Measurements from ENCODE around the gene ITGA1. TPM values are rescaled to one million over a fixed set of nuclear protein-coding genes. Genes with fewer than 3 reads are reported as not detected.

The ITGA1 gene
- polyA plus RNA-seq, 3 donors, result 0.33 to 0.89 (median 0.79) TPM

DNA sequence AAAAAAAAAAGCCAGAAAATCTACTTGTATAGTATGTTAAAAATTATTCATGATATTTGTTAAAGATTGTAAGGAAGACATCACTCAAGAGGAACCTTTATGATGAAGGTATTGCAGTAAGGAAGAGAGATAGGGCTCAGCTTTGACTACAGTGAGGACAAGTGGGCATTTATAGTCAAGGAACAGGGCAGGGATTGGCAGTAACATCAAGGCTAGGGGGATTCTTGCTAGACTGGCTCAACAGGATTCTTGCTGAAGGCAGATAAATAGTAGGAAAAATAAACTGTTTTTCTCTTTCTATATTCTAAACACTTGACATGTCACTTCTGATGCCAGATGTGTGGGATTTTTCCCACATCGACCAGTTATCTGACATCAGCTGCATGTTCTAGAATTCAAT is 96.7 kb downstream of the ITGA1 start:
- H3K4me1 ChIP-seq (ENCODE audit: control insufficient read depth in 1 of 2, insufficient read depth in 2 of 2, low read length in 2 of 2), result no peaks in the 10 kb centered on the region
- Mint-ChIP-seq H3K27ac (no peak overlapping the region), H3K9me3 (peaks cover 0 to 12% (median 1%) of the 10 kb centered on the region in 7 donors), H3K4me3 (no peak overlapping the region), H3K27me3 (ENCODE audit: low read depth in 3 of 3) (peaks cover 2 to 10% (median 2%) of the 10 kb centered on the region in 3 donors), H3K36me3 (no peaks in the 10 kb centered on the region), H3K4me1 (no peaks in the 10 kb centered on the region)
- TF ChIP-seq, protein P1, sequence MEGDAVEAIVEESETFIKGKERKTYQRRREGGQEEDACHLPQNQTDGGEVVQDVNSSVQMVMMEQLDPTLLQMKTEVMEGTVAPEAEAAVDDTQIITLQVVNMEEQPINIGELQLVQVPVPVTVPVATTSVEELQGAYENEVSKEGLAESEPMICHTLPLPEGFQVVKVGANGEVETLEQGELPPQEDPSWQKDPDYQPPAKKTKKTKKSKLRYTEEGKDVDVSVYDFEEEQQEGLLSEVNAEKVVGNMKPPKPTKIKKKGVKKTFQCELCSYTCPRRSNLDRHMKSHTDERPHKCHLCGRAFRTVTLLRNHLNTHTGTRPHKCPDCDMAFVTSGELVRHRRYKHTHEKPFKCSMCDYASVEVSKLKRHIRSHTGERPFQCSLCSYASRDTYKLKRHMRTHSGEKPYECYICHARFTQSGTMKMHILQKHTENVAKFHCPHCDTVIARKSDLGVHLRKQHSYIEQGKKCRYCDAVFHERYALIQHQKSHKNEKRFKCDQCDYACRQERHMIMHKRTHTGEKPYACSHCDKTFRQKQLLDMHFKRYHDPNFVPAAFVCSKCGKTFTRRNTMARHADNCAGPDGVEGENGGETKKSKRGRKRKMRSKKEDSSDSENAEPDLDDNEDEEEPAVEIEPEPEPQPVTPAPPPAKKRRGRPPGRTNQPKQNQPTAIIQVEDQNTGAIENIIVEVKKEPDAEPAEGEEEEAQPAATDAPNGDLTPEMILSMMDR (IDR thresholded peaks at IDR 0.05), result no peak
- H3K36me3 ChIP-seq (replicated peaks in 1 of 2; ENCODE audit: control insufficient read depth in 1 of 2, insufficient read depth in 2 of 2, low read length in 2 of 2), result no peaks in the 10 kb centered on the region
- no peaks in the 10 kb centered on the region for H3K79me2 ChIP-seq (ENCODE audit: insufficient read depth, low read length)
- no peaks in the 10 kb centered on the region for H3K27me3 ChIP-seq (ENCODE audit: control insufficient read depth in 2 of 2, insufficient read depth in 2 of 2, low read length in 2 of 2)
- H3K4me2 ChIP-seq (replicated peaks; ENCODE audit: extremely low read depth, low read length, poor library complexity, severe bottlenecking), result no peak overlapping the region
- H3K9ac ChIP-seq (ENCODE audit: insufficient read depth, low read length, poor library complexity, severe bottlenecking), result no peak overlapping the region
- no peak overlapping the region for H3K4me3 ChIP-seq (replicated peaks in 1 of 3; ENCODE audit: low read depth in 2 of 3, low read length in 3 of 3)
- H3K27ac ChIP-seq (ENCODE audit: low read depth in 1 of 2, low read length in 2 of 2), result no peak overlapping the region
- no peaks in the 10 kb centered on the region for H3K9me3 ChIP-seq (replicated peaks in 1 of 2; ENCODE audit: control insufficient read depth in 1 of 2, insufficient read depth in 1 of 2, low read length in 2 of 2)
- H4K20me1 ChIP-seq (ENCODE audit: insufficient read depth, low read length), result no peaks in the 10 kb centered on the region
- no peak overlapping the region for H2AFZ ChIP-seq (ENCODE audit: insufficient read depth, low read depth, low read length, poor library complexity, severe bottlenecking)
- WGBS (ENCODE audit: insufficient coverage), result 83% methylated on average over 1 of the region's 1 CpG
- no peak for DNase-seq
- intact Hi-C loops (cut with micrococcal nuclease), result no loop called here

DNA sequence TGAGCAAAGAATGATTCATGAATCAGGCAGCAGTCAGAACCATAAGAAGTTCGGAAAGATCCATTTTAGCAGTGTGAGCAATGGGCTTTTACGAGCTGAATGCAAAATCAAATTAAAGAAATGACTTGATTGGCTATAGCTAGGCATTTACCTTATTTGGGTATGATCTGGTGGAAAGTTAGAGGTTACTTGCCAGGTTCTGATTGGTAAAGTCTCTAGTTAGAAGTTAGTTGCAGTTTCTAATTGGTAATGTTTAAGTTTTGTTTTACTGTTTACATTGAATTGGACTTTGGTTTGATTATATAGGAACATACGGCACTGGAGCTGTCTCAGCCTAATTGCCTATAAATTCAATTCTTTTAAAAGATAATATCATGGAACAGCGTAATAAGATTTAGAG is 97.9 kb downstream of the ITGA1 start:
- Histone ChIP-seq H3K36me3 (replicated peaks in 1 of 2; ENCODE audit: control insufficient read depth in 1 of 2, insufficient read depth in 2 of 2, low read length in 2 of 2) (no peaks in the 10 kb centered on the region), H3K79me2 (ENCODE audit: insufficient read depth, low read length) (no peaks in the 10 kb centered on the region), H3K27me3 (ENCODE audit: control insufficient read depth in 2 of 2, insufficient read depth in 2 of 2, low read length in 2 of 2) (no peaks in the 10 kb centered on the region), H3K4me1 (ENCODE audit: control insufficient read depth in 1 of 2, insufficient read depth in 2 of 2, low read length in 2 of 2) (no peaks in the 10 kb centered on the region), H2AFZ (ENCODE audit: insufficient read depth, low read depth, low read length, poor library complexity, severe bottlenecking) (no peak overlapping the region), H3K4me2 (replicated peaks; ENCODE audit: extremely low read depth, low read length, poor library complexity, severe bottlenecking) (no peak overlapping the region), H3K4me3 (replicated peaks in 1 of 3; ENCODE audit: low read depth in 2 of 3, low read length in 3 of 3) (no peak overlapping the region), H3K9me3 (replicated peaks in 1 of 2; ENCODE audit: control insufficient read depth in 1 of 2, insufficient read depth in 1 of 2, low read length in 2 of 2) (no peaks in the 10 kb centered on the region), H4K20me1 (ENCODE audit: insufficient read depth, low read length) (no peaks in the 10 kb centered on the region), H3K27ac (ENCODE audit: low read depth in 1 of 2, low read length in 2 of 2) (no peak overlapping the region), H3K9ac (ENCODE audit: insufficient read depth, low read length, poor library complexity, severe bottlenecking) (no peak overlapping the region)
- Mint-ChIP-seq H3K36me3 (no peaks in the 10 kb centered on the region), H3K4me1 (no peaks in the 10 kb centered on the region), H3K27ac (no peak overlapping the region), H3K9me3 (peaks cover 0 to 12% (median 1%) of the 10 kb centered on the region in 7 donors), H3K4me3 (no peak overlapping the region), H3K27me3 (ENCODE audit: low read depth in 3 of 3) (peaks cover 2 to 10% (median 2%) of the 10 kb centered on the region in 3 donors)
- no peak for DNase-seq
- TF ChIP-seq, protein P1 (IDR thresholded peaks at IDR 0.05), result no peak
- intact Hi-C loops (cut with micrococcal nuclease), result no loop called here
- WGBS (ENCODE audit: insufficient coverage), result 100% methylated on average over 2 of the region's 4 CpGs

All from CD14-positive monocyte (primary cell).